GM21381 (cell line): ENCODE results near the gene FBXO41.

ENCODE experiments used
- ATAC-seq: cut with Tn5 transposase; IDR thresholded peaks from one replicate; pipeline ENCODE4 v1.9.1; 2021; ENCODE audit warnings: mild to moderate bottlenecking, moderate library complexity; ENCODE audit not compliant: unreplicated experiment

Gene FBXO41

DNA sequence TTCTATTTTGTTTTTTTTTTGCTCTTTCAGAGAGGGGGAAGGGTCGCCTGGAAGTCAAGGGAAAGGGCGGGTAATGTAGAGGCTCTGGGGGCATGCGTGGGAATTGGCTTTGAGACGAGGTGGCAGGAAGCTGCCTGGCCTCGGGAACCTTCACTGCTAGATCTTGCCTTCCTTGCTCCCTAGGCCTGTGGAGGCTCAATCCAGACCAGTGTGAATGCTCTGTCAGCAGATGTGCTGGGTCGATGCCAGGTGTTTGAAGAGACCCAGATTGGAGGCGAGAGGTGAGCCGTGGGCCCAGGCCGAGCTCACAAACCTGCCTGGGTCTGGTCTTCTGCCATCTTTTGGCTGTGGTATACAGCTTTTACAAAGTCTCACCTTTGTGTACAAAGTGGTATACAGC lies 34.6 kb downstream of the FBXO41 start:
- no peak for ATAC-seq

- no peak for ATAC-seq
Observed at GRCh38 chr2:73246850-73247249, 37.4 kb downstream of the FBXO41 start.

DNA sequence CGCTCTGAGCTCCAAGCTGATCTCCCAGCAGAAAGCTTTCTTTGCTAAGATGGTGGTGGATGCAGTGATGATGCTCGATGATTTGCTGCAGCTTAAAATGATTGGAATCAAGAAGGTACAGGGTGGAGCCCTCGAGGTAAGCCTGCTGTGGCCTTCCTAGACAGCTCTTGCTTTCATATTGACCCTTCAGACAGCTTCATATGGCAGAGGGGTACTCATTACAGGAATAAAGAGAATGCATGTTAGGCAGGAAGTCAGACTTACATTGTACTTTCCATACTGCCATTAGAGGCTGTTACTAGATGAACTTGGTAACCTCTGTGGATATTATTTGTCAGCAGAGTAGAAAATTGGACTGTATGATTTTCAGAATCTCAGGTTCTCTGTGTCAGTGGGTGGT lies 39.7 kb downstream of the FBXO41 start:
- ATAC-seq = no peak

GRCh38 chr2:73243884-73244570 lies 40.3 kb downstream of the FBXO41 start:
- no peak for ATAC-seq

- no peak for ATAC-seq
Observed at GRCh38 chr2:73239776-73240175, 44.5 kb downstream of the FBXO41 start.

GRCh38 chr2:73238976-73239375 lies 45.3 kb downstream of the FBXO41 start:
- no peak for ATAC-seq

GRCh38 chr2:73238149-73238548 lies 46.1 kb downstream of the FBXO41 start:
- ATAC-seq = no peak

DNA sequence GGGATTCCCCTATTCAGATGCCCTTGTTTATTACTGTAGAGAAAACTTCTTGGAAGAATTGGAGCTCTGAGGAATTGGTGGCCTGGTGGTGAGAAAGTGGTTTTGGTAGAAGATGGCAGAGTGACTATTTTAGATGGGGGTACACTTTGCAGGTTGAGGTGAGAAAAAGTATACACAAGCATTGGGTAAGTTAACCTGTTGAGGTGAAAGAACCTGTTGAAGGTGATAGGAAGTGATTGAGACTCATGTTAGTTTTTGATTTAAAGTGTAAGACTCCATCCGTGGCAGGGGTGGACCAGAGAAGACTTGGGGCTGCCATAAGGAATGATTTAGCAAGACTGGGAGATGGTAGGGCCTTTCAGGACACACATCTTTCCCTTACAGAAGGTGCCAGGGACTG lies 47.1 kb downstream of the FBXO41 start:
- no peak for ATAC-seq

DNA sequence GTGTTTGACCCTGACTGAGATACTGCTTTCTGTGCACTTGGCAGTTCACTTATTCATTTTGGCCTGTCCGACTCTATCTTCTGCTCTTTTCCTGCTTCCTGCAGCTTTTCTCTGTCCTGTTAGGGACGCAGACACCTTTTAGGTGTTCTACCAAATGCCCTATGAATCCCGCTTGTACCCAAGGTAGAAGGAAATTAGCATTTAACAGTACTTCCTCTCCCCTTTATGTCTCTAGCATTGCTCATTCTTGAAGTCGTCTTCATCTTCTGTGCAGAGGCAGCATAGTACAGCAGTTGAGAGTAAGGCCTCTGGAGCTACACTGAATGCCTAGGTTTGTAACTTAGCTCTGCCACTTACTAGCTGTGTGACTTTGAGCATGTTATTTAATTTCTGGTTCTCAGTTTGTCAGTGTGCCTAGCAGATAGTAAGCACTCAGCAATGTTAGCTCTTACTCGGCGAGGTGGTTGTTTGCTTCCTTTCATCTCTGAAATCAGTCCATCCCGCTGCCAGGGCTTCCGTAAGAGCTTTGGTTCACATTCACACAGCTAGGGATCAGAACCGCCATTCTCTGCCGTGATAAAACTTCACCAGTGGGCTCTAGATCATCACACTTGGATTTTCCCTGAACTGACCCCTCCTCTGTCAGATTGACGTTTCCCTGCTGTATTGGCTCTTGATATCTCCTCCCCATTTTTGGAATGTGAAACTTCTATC lies 48.8 kb downstream of the FBXO41 start:
- ATAC-seq = no peak

- ATAC-seq = peak; percentile 59
Observed at GRCh38 chr2:73233932-73234832, 50.1 kb downstream of the FBXO41 start, which contains the start of gene CCT7. Gene CCT7, plus strand, starts transcription at chr2:73234308. Its CDS starts 71 bp downstream, at chr2:73234379.

- ATAC-seq = peak; percentile 90
Observed at GRCh38 chr2:73233154-73233931, 50.9 kb downstream of the FBXO41 start, which contains the start of gene PRADC1. Gene PRADC1, minus strand, starts transcription at chr2:73233239. Its CDS starts 79 bp downstream, at chr2:73233160.

DNA sequence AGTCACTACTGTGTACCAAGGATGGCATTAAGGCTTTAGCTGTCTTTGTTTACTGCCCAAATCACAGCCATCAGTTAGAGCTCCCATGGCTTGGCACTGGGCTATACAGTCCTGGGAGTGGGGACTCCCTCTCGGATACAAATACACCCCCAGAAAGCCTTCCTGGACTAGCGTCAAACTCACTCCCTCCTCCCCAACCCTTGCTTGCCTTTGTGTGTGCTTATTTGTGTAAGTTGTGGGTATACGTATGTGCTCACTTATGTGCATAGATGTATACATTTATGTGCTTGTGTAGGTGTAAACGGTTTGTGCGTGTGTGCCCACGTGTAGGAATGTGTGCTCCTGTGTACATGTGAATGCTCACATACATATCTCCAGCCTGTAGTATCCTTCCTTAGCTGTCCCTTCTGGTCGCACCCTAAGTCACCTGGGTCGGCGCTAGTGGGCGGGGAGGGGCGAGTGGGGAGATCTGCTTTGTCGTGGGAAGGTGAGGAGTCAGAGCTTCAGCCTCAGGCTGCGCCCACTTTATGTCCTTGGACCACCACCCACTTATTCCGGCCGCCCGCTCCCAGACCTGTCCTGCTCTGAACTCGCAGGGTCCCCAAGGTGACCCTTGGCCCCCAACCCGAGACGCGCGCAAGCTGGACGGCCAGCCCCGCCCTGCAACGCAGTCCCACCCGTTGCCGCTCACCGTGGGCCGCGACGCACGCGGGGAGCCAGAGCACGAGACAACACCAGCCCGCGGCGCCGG lies 51.7 kb downstream of the FBXO41 start:
- ATAC-seq = peak; percentile 11

GRCh38 chr2:73228631-73229030 lies 55.6 kb downstream of the FBXO41 start:
- ATAC-seq = no peak

GRCh38 chr2:73227086-73227485 lies 57.2 kb downstream of the FBXO41 start:
- no peak for ATAC-seq

- ATAC-seq = no peak
Observed at GRCh38 chr2:73225513-73226360, 58.5 kb downstream of the FBXO41 start.

- ATAC-seq = no peak
Observed at GRCh38 chr2:73223821-73224220, 60.5 kb downstream of the FBXO41 start.

DNA sequence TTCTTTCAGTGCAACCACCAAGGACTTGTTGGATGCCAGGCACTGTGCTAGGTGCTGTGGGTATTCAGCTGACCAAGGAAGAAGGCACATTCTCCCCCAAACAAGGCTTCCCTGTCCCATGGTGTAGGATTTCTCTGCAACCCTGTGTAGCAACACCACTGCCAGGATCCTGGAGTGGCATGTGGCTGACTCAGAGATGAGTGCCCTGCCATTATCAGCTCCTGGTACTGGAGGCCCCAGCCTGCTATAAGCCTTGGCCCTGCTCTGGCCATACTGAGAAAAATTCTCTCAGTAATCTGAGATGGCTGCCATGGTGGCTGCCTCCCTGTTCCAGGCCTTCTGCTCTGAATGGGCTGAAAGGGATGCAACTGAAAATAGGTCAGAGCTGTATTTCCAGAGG lies 66.0 kb downstream of the FBXO41 start:
- no peak for ATAC-seq

DNA sequence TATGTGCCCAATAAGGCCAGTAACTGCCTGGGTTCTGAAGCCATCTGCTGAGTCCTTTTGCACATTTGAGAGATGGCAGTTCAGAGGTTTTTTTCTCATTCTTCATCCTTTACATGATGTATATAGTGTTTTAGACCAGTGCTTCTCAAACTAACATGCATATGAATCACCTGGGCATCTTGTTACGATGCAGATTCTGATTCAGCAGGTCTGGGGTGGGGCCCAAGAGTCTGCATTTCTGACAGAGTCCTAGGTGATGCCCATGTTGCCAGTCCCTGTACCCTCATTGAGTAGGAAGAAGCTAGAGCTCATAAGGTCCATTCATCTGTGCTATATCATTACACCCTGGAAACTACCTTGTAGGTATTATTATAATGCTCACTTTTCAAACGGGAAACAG lies 66.5 kb downstream of the FBXO41 start:
- no peak for ATAC-seq

- ATAC-seq = no peak
Observed at GRCh38 chr2:73217160-73217559, 67.1 kb downstream of the FBXO41 start.
